ENCODE measurements around the gene FBLN1. TPM values are rescaled to one million over a fixed set of nuclear protein-coding genes. Genes with fewer than 3 reads are reported as not detected.
"Not testable (repeated sequence)": the region's sequence is repeated elsewhere in the genome, so short reads cannot be mapped to it uniquely, and the experiment has no call there.

FBLN1 gene
- polyA plus RNA-seq, 1 donor from 2014 or later = 3.4 TPM

GRCh38 chr22:45621836-45622600, 119.3 kb downstream of the FBLN1 start:
- Histone ChIP-seq H3F3A (ENCODE audit: insufficient read depth, low read length, poor library complexity, severe bottlenecking) (no peaks in the 10 kb centered on the region), H3K27me3 (ENCODE audit: insufficient read depth, low read depth, low read length) (no peaks in the 10 kb centered on the region), H3K79me2 (replicated peaks; ENCODE audit: insufficient read depth, low read length) (no peaks in the 10 kb centered on the region), H4K20me1 (ENCODE audit: insufficient read depth) (no peaks in the 10 kb centered on the region), H3K36me3 (ENCODE audit: insufficient read depth, low read length) (no peaks in the 10 kb centered on the region), H3K4me2 (ENCODE audit: low read length) (no peak overlapping the region), H3K9ac (ENCODE audit: low read length) (no peak overlapping the region), H2AFZ (ENCODE audit: low read depth, low read length) (no peak overlapping the region), H3K9me2 (ENCODE audit: insufficient read depth, low read length) (no peaks in the 10 kb centered on the region), H3K9me3 (ENCODE audit: low read length) (no peaks in the 10 kb centered on the region), H3K4me3 (ENCODE audit: low read length) (no peak overlapping the region), H3K27ac (ENCODE audit: low read length) (no peak overlapping the region)
- TF ChIP-seq CTCF (IDR thresholded peaks at IDR 0.05; ENCODE audit: poor library complexity, severe bottlenecking) = no peak
- no peak for TF ChIP-seq RAD21 (conservative IDR thresholded peaks at IDR 0.05)
- TF ChIP-seq MXI1 (conservative IDR thresholded peaks at IDR 0.05; ENCODE audit: poor library complexity, severe bottlenecking) = no peak
- no peak for TF ChIP-seq EZH2 (IDR thresholded peaks at IDR 0.05; ENCODE audit: borderline replicate concordance, insufficient read depth, low read length, poor library complexity, severe bottlenecking)
- TF ChIP-seq REST (IDR thresholded peaks at IDR 0.05; ENCODE audit: borderline replicate concordance) = no peak
- no peak for TF ChIP-seq SMC3 (conservative IDR thresholded peaks at IDR 0.05; ENCODE audit: poor library complexity)
- no peak for TF ChIP-seq POLR2AphosphoS5 (IDR thresholded peaks at IDR 0.05)
- TF ChIP-seq TAF1 (IDR thresholded peaks at IDR 0.05; ENCODE audit: low read depth) = no peak
- no peak for TF ChIP-seq EP300 (conservative IDR thresholded peaks at IDR 0.05; ENCODE audit: poor library complexity, severe bottlenecking)

GRCh38 chr22:45623464-45624145, 120.9 kb downstream of the FBLN1 start:
- not testable (repeated sequence) for H3K9ac ChIP-seq (ENCODE audit: low read length); H3K79me2 ChIP-seq (replicated peaks; ENCODE audit: insufficient read depth, low read length); H3K36me3 ChIP-seq (ENCODE audit: insufficient read depth, low read length); H3K9me2 ChIP-seq (ENCODE audit: insufficient read depth, low read length); H3K27ac ChIP-seq (ENCODE audit: low read length); H3K27me3 ChIP-seq (ENCODE audit: insufficient read depth, low read depth, low read length); H3F3A ChIP-seq (ENCODE audit: insufficient read depth, low read length, poor library complexity, severe bottlenecking); H3K4me3 ChIP-seq (ENCODE audit: low read length); H4K20me1 ChIP-seq (ENCODE audit: insufficient read depth); H3K9me3 ChIP-seq (ENCODE audit: low read length); H3K4me2 ChIP-seq (ENCODE audit: low read length); H2AFZ ChIP-seq (ENCODE audit: low read depth, low read length)

Measured in neural cell (in vitro differentiated cells).